ENCODE measurements around the gene WNT4.

WNT4 gene

DNA sequence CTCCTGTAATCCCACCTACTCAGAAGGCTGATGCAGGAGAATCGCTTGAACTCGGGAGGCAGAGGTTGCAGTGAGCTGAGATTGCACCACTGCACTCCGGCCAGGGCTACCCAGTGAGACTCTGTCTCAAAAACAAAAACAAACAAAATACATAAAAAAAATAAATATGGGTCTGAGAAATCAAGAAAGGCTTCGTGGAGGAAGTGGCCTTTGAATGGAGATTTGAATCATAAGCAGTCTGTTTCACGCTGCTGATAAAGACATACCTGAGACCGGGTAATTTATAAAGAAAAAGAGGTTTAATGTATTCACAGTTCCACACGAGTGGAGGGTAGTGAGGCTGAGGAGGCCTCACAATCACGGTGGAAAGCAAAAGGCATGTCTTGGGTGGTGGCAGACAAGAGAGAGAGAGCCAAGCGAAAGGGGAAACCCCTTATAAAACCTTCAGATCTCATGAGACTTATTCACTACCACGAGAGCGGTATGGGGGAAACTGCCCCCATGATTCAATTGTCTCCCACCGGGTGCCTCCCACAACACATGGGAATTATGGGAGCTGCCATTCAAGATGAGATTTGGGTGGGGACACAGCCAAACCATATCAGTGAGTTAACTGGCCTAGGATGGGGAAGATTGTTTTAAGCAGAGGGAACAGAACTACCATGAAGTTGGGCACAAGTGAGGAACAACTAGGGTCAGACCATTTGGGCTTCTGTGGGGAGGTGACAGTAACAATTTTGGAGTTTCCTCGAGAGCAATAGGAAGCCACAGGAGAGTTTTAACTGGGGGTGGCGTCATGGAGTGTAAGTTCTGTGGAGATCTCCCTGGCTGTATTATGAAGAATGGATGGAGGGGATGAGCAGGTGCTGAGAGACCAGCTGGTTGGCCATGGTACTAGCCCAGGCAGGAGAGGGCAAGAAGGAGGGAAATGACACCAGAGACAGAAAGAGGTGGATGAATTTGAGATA lies 22.2 kb upstream of the WNT4 start:
- peaks cover 56% of the 10 kb centered on the region for H3K4me1 ChIP-seq
- H3K27me3 ChIP-seq: no peaks in the 10 kb centered on the region
- H3K9ac ChIP-seq: no peak overlapping the region
- no peaks in the 10 kb centered on the region for H3K9me3 ChIP-seq
- no peaks in the 10 kb centered on the region for H3K36me3 ChIP-seq
- H3K27ac ChIP-seq: no peak overlapping the region
- H3K4me2 ChIP-seq: peak overlapping the region; percentile 95
- no peak for TF ChIP-seq Cebpa-rat (IDR thresholded peaks at IDR 0.05)
- H3K4me3 ChIP-seq: no peak overlapping the region
- no peaks in the 10 kb centered on the region for H4K20me1 ChIP-seq

DNA sequence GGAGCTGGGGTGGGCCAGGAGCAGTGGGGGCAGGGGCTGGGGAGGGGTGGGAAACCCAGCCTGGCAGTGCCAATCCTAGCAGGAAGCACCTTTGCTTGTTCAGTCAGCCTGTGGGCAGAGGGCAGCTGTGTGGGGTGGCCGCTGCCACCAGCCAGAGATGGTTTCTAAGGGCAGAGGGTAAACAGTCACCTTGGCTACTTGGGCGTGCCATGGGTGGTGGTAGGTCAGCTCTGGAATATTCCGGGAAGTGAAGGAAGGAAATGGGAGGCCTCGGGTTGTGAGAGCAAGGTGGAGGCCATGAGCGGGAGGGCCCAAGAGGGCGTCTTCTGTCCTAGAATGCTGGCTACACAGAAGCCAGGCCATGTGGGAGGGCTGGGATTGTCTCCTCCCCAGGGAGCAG lies 20.7 kb upstream of the WNT4 start:
- Histone ChIP-seq H3K9me3 (no peaks in the 10 kb centered on the region), H3K27ac (peak overlapping the region; percentile 57; the same call in 1 of the 2 replicates), H3K4me1 (peaks cover 71% of the 10 kb centered on the region), H3K4me2 (peak overlapping the region; percentile 95), H3K36me3 (no peaks in the 10 kb centered on the region), H4K20me1 (no peaks in the 10 kb centered on the region), H3K9ac (peak overlapping the region; percentile 32; the same call in 1 of the 2 replicates), H3K27me3 (no peaks in the 10 kb centered on the region), H3K4me3 (peak overlapping the region; percentile 29; the same call in 1 of the 2 replicates)
- TF ChIP-seq Cebpa-rat (IDR thresholded peaks at IDR 0.05): no peak

DNA sequence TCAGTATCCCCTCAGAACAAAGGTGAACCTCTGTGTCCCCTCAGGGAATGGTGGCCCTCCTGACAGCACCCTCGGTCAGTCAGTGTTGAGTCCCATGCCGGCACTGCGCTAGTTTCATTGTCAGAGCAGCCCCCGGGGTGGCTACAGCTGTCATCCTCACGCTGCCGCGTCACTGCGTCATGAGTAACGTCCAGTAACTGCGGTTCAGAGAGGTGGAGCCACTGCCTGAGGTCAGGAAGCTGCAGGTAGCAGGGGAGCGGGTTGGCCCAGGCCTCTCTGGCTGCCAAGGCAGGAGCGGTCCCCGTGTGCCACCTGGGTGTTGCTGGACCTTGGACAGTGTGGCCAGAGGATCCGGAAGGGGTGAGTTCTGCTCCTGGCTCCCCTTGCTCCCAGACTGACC lies 20.2 kb upstream of the WNT4 start:
- no peaks in the 10 kb centered on the region for H3K27me3 ChIP-seq
- no peaks in the 10 kb centered on the region for H3K9me3 ChIP-seq
- TF ChIP-seq Cebpa-rat (IDR thresholded peaks at IDR 0.05): no peak
- H3K27ac ChIP-seq: peak overlapping the region; percentile 88
- H3K4me2 ChIP-seq: peak overlapping the region; percentile 95
- no peak overlapping the region for H3K4me3 ChIP-seq
- H4K20me1 ChIP-seq: no peaks in the 10 kb centered on the region
- H3K9ac ChIP-seq: peak overlapping the region; percentile 32; the same call in 1 of the 2 replicates
- peaks cover 71% of the 10 kb centered on the region for H3K4me1 ChIP-seq
- H3K36me3 ChIP-seq: no peaks in the 10 kb centered on the region

DNA sequence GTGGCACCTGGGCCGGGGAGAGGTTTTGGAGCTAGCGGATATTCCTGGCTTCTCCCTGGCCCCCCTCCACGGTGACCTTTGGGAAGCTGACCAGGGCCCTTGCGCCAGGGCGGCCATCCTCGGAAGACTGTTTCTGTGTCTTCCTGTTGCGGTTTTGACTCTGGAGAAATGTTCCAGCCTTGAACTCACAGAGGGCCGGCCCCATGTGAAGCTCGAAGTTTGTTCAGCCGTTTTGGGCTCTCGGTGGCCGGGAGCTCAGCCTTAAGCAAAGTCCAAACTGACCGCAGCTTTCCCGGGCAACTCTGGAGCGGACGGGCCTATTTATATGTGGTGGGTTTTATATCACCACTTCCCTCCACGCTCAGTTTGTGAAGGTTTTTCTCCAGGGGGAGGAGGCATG lies 17.0 kb upstream of the WNT4 start:
- TF ChIP-seq Cebpa-rat (IDR thresholded peaks at IDR 0.05): no peak
- H3K9me3 ChIP-seq: no peaks in the 10 kb centered on the region
- peak overlapping the region; percentile 95 for H3K4me2 ChIP-seq
- peak overlapping the region; percentile 31; the same call in 1 of the 2 replicates for H3K4me3 ChIP-seq
- no peaks in the 10 kb centered on the region for H3K27me3 ChIP-seq
- no peaks in the 10 kb centered on the region for H4K20me1 ChIP-seq
- no peaks in the 10 kb centered on the region for H3K36me3 ChIP-seq
- H3K27ac ChIP-seq: peak overlapping the region; percentile 88
- peak overlapping the region; percentile 64 for H3K9ac ChIP-seq
- peaks cover 86% of the 10 kb centered on the region for H3K4me1 ChIP-seq

DNA sequence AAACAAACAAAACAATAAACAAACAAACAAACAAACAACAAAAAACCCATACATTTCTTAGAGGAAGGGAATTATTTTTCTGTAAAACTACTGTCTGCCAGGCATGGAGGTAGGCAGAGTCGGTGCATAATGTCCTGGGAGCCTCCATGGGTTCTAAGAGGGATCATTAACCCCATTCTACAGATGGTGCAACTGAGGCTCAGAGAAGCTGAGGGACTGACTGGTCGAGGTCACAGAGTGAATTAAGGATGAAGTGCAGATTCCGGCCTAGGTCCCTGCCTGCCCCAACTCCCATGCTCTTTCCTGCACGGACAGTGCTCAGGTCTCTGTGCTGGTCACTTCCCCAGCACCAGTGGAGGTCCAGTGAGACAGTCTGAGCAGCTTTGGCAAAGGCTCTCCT lies 15.8 kb upstream of the WNT4 start:
- H3K9me3 ChIP-seq: no peaks in the 10 kb centered on the region
- H3K4me2 ChIP-seq: peak overlapping the region; percentile 95; the same call in 1 of the 2 replicates
- H3K9ac ChIP-seq: no peak overlapping the region
- H3K4me1 ChIP-seq: peaks cover 86% of the 10 kb centered on the region
- H3K27ac ChIP-seq: peak overlapping the region; percentile 33; the same call in 1 of the 2 replicates
- H3K4me3 ChIP-seq: no peak overlapping the region
- H3K27me3 ChIP-seq: no peaks in the 10 kb centered on the region
- no peak for TF ChIP-seq Cebpa-rat (IDR thresholded peaks at IDR 0.05)
- H3K36me3 ChIP-seq: no peaks in the 10 kb centered on the region
- H4K20me1 ChIP-seq: no peaks in the 10 kb centered on the region

DNA sequence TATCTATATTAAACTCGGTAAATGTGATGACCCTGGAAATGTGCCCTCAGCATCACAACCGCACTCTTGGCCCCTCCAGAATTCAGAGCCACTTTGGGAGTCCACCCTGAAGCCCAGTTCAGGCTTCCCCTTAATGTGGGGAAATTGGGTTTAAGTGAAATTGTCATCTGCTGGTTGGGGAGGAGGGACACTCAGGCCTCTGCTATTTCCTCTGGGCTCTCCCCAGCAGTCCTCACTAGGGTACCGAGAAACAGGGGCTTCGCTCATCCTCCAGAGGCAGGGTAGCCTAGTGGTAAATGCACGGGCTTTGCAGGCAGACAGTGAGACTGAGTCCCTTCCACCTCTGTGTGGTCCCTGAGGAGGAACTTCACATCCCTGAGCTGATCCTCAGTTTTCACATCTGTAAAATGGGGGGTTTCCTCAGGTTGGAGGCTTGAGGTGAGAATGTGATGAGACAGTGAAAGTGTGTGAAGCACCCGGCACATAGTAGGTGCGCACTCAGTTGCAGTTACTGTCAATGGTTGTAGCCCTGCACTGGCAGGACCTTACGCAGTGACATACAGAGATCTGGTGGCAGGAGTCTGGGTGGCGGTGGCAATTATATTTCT lies 14.6 kb upstream of the WNT4 start:
- Histone ChIP-seq H3K9ac (no peak overlapping the region), H3K36me3 (no peaks in the 10 kb centered on the region), H3K4me1 (peaks cover 86% of the 10 kb centered on the region), H3K27ac (0 out of 2 replicates have a peak overlapping the region, but pooled peaks have one; percentile 56), H3K4me3 (no peak overlapping the region), H3K27me3 (no peaks in the 10 kb centered on the region), H3K4me2 (no peak overlapping the region), H4K20me1 (no peaks in the 10 kb centered on the region), H3K9me3 (no peaks in the 10 kb centered on the region)
- no peak for TF ChIP-seq Cebpa-rat (IDR thresholded peaks at IDR 0.05)

DNA sequence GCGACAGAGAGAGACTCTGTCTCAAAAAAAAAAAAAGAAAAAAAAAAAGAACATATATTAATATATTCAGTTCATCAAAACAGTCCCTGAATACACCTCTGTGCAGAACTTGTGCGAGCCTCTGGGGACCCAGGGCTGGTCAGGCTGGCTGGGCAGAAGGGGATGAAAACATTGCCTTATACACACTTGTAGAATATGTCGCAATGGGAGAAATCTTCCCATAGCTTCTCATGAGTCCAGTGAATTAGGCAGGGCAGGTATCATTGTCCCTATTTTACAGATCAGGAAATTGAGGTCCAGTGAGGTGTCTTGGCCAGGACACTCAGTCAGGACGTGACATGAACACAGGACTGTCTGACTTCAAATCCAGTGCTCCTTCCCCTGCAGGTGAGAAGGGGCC lies 12.6 kb upstream of the WNT4 start:
- no peaks in the 10 kb centered on the region for H3K36me3 ChIP-seq
- no peak overlapping the region for H3K4me3 ChIP-seq
- peak overlapping the region; percentile 56; the same call in 1 of the 2 replicates for H3K27ac ChIP-seq
- 0 out of 2 replicates have a peak overlapping the region, but pooled peaks have one; percentile 38 for H3K9ac ChIP-seq
- H4K20me1 ChIP-seq: no peaks in the 10 kb centered on the region
- H3K9me3 ChIP-seq: no peaks in the 10 kb centered on the region
- peak overlapping the region; percentile 81 for H3K4me2 ChIP-seq
- peaks cover 83% of the 10 kb centered on the region for H3K4me1 ChIP-seq
- H3K27me3 ChIP-seq: no peaks in the 10 kb centered on the region
- no peak for TF ChIP-seq Cebpa-rat (IDR thresholded peaks at IDR 0.05)

DNA sequence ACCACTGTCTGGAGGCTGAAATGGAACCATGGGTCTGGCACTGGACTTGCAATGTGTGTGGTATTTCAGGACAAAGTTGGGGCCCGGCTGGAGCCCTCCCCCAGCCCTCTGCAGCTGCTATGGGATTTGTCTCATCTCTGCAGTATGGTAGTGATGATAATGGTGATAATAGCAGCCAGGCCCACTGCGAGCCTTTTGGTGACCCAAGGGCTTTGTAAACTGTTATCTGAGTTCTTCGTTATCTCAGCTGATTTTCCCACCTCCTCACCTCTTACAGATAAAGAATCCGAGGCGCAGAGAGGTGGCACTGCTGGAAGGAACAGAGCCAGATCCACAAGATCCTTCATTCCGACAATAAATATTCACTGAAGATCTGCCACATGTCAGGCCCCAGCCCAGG lies 11.7 kb upstream of the WNT4 start:
- H3K27me3 ChIP-seq: no peaks in the 10 kb centered on the region
- peak overlapping the region; percentile 81 for H3K4me2 ChIP-seq
- H3K36me3 ChIP-seq: no peaks in the 10 kb centered on the region
- no peaks in the 10 kb centered on the region for H4K20me1 ChIP-seq
- peak overlapping the region; percentile 58; the same call in 1 of the 2 replicates for H3K27ac ChIP-seq
- no peak overlapping the region for H3K4me3 ChIP-seq
- H3K9ac ChIP-seq: no peak overlapping the region; the same call in 1 of the 2 replicates
- no peak for TF ChIP-seq Cebpa-rat (IDR thresholded peaks at IDR 0.05)
- peaks cover 74% of the 10 kb centered on the region for H3K4me1 ChIP-seq
- H3K9me3 ChIP-seq: no peaks in the 10 kb centered on the region

DNA sequence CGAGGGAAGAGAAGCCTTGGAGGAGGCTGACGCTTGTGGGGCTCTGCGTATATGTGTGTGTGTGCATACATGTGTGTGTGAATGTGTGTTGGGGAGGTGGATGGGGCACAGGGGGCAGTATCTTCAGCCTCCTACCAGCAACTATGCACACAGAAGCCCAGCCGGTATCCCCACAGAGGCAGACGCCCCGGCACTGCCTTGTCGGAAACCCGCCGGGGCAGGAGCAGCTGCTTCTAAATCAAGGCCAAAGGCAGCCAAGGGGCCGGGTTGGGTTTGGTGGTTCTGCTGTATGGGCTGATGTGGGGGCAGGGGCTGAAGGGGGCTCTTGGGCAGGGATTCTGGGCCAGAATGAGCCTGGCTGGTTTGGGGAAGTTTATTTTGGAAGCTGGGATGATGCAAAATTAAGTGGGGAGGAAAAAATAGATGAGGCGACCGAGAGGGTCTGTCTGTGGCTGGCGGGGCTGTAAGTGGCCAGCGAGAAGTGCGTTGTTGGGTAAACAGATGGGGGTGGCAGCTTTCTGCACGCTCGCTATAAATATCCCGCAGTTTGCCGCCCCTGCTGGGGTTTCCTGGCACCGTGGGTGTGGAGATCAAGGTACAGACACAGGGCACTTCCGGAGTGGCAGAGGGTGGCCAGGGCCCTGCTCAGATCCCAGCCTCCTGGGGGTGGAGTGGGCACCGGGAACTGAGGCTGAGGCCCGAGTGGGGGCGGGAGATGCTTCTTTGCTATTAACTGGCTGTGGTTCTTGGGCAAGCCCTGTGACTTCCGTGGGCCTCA lies 11.0 kb upstream of the WNT4 start:
- no peaks in the 10 kb centered on the region for H3K27me3 ChIP-seq
- H3K9me3 ChIP-seq: no peaks in the 10 kb centered on the region
- peak overlapping the region; percentile 81 for H3K4me2 ChIP-seq
- H3K27ac ChIP-seq: peak overlapping the region; percentile 58
- peak overlapping the region; percentile 20; the same call in 1 of the 2 replicates for H3K9ac ChIP-seq
- no peaks in the 10 kb centered on the region for H3K36me3 ChIP-seq
- TF ChIP-seq Cebpa-rat (IDR thresholded peaks at IDR 0.05): no peak
- H3K4me3 ChIP-seq: peak overlapping the region; percentile 21; the same call in 1 of the 2 replicates
- H4K20me1 ChIP-seq: no peaks in the 10 kb centered on the region
- H3K4me1 ChIP-seq: peaks cover 66% of the 10 kb centered on the region

Measured in BLaER1 (cell line).